CD4-positive, CD25-positive, alpha-beta regulatory T cell (primary cell): Measurements from ENCODE around the gene OSMR. TPM values are rescaled to one million over a fixed set of nuclear protein-coding genes. Genes with fewer than 3 reads are reported as not detected.
A peak's percentile ranks its signal among the peaks of the same experiment; 100 is the strongest.

ENCODE experiments used
- ATAC-seq, 2 donors: fragments of 150-1000 bp; cut with Tn5 transposase; one replicate each; pipeline ENCODE4 v1.10.0; 2021; ENCODE audit warnings: low read depth in 2 of 2, moderate number of reproducible peaks in 2 of 2, moderate library complexity in 1 of 2
- DNase-seq, 3 donors: peaks; one replicate each; pipeline versions ENCODE4 v3.0.0 to v3.0.0-alpha.2; 2012 to 2022; ENCODE audit warnings: mixed read lengths in 1 of 3
- H3K27ac ChIP-seq: one replicate; pipeline ENCODE4 v1.7.0; 2013; ENCODE audit warnings: mild to moderate bottlenecking, low read length; ENCODE audit not compliant: insufficient read depth, poor library complexity, severe bottlenecking
- H3K27me3 ChIP-seq: one replicate; pipeline ENCODE4 v1.7.0; 2013; ENCODE audit warnings: low read length; ENCODE audit not compliant: control insufficient read depth, insufficient read depth
- H3K36me3 ChIP-seq: one replicate; pipeline ENCODE4 v1.7.0; 2013; ENCODE audit warnings: mild to moderate bottlenecking, low read length, moderate library complexity; ENCODE audit not compliant: control insufficient read depth, insufficient read depth
- H3K4me1 ChIP-seq: 2 replicates; pipeline ENCODE4 v1.7.0; 2013; ENCODE audit warnings: mild to moderate bottlenecking, low read length; ENCODE audit not compliant: insufficient read depth, control insufficient read depth, poor library complexity, severe bottlenecking
- H3K4me3 ChIP-seq: one replicate; pipeline ENCODE4 v1.7.0; 2013; ENCODE audit warnings: low read depth, mild to moderate bottlenecking, low read length, moderate library complexity
- H3K9me3 ChIP-seq, 2 experiments: 1 replicate in 1 of 2; 2 replicates in 1 of 2; pipeline ENCODE4 v1.7.0; 2013; ENCODE audit warnings: low read length in 2 of 2, mild to moderate bottlenecking in 1 of 2, moderate library complexity in 1 of 2; ENCODE audit not compliant: control insufficient read depth in 2 of 2
- H3K27ac Mint-ChIP-seq, 3 donors: one replicate each; pipeline ENCODE4 v1.8.0; 2020 to 2022; ENCODE audit warnings: mild to moderate bottlenecking in 3 of 3, mixed read lengths in 3 of 3, moderate library complexity in 2 of 3
- H3K27me3 Mint-ChIP-seq: one replicate; pipeline ENCODE4 v1.8.0; 2022; ENCODE audit warnings: mild to moderate bottlenecking, mixed read lengths
- H3K36me3 Mint-ChIP-seq: one replicate; pipeline ENCODE4 v1.8.0; 2020; ENCODE audit warnings: mixed read lengths
- H3K4me1 Mint-ChIP-seq, 4 donors: one replicate each; pipeline ENCODE4 v1.8.0; 2020 to 2022; ENCODE audit warnings: mixed read lengths in 4 of 4, mild to moderate bottlenecking in 1 of 4
- H3K4me3 Mint-ChIP-seq, 4 donors: one replicate each; pipeline ENCODE4 v1.8.0; 2020 to 2022; ENCODE audit warnings: mild to moderate bottlenecking in 4 of 4, mixed read lengths in 4 of 4, moderate library complexity in 3 of 4
- H3K9me3 Mint-ChIP-seq, 7 donors: one replicate each; pipeline ENCODE4 v1.8.0; 2020 to 2022; ENCODE audit warnings: mixed read lengths in 7 of 7, mild to moderate bottlenecking in 3 of 7, moderate library complexity in 2 of 7
- polyA plus RNA-seq, 4 donors: library from polyadenylated mRNA; unstranded; fragments of 300-500 nt; fragmentation: Illumina TruSeq; gene quantifications; one replicate each; pipeline ENCODE4 v1.2.3, GENCODE V29; 2021
- total RNA-seq: library from RNA; stranded (reverse); gene quantifications from one replicate; pipeline ENCODE4 v1.2.3, GENCODE V29; 2022

OSMR gene
- total and polyA plus RNA-seq, 5 donors from 2014 or later = 0.31 TPM; not detected in 4

- ATAC-seq (no peak), DNase-seq (no peak)
- H3K4me1 Mint-ChIP-seq = no peaks in the 10 kb centered on the region
- Histone ChIP-seq H3K4me1 (no peaks in the 10 kb centered on the region), H3K27ac (no peak overlapping the region), H3K27me3 (peaks cover 2% of the 10 kb centered on the region), H3K36me3 (no peaks in the 10 kb centered on the region), H3K9me3 (no peaks in the 10 kb centered on the region), H3K4me3 (no peak overlapping the region)
- H3K27ac Mint-ChIP-seq = no peak overlapping the region
- H3K36me3 Mint-ChIP-seq = no peaks in the 10 kb centered on the region
- peaks cover 0 to 2% (median 0%) of the 10 kb centered on the region in 7 donors for H3K9me3 Mint-ChIP-seq
- peaks cover 27% of the 10 kb centered on the region for H3K27me3 Mint-ChIP-seq
- H3K4me3 Mint-ChIP-seq = no peak overlapping the region
Observed at GRCh38 chr5:38806775-38807258, 39.0 kb upstream of the OSMR start.

GRCh38 chr5:38807570-38808483, 38.0 kb upstream of the OSMR start:
- H3K4me3 ChIP-seq = no peak overlapping the region
- no peak for DNase-seq
- H3K4me3 Mint-ChIP-seq = no peak overlapping the region
- ATAC-seq = no peak
- H3K27me3 ChIP-seq = peaks cover 3% of the 10 kb centered on the region
- no peak overlapping the region for H3K27ac ChIP-seq
- peaks cover 0 to 3% (median 0%) of the 10 kb centered on the region in 7 donors for H3K9me3 Mint-ChIP-seq
- H3K4me1 ChIP-seq = no peaks in the 10 kb centered on the region
- H3K27me3 Mint-ChIP-seq = peaks cover 31% of the 10 kb centered on the region
- no peaks in the 10 kb centered on the region for H3K36me3 Mint-ChIP-seq
- no peaks in the 10 kb centered on the region for H3K4me1 Mint-ChIP-seq
- no peaks in the 10 kb centered on the region for H3K36me3 ChIP-seq
- no peaks in the 10 kb centered on the region for H3K9me3 ChIP-seq
- H3K27ac Mint-ChIP-seq = no peak overlapping the region

DNA sequence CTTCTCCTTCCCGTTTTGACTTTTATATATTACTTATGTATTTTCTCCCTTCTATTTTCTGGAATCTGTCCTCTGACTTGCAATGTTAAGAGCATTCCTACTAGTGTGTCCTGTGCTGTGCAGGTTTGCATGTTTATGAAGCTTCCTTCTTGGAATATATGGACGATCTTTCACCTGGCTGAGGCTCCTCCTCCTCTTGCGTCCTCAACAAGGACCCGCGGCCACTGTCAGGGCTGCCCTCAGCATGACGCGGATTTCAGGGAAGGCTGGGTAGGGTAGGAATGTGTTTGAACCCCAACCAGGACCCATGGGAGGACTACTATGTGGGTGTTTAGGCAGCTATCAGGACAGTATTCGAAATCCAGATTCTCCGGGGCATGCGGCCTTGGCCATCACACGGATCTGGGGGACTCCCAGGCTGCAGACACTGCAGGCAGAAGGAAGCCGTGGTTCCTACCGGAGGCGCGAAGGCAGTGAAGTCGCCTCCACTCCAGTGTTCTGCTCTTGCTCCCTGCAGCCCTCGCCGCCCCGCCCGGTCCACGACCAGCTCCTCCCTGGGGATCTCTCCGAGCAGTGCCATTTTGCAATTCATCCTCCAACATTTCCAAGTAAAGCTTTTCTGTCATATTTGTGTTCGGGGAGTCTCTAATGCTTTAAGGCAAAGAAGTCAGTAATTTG, 37.0 kb upstream of the OSMR start:
- Histone ChIP-seq H3K9me3 (no peaks in the 10 kb centered on the region), H3K4me3 (no peak overlapping the region), H3K27me3 (peaks cover 3% of the 10 kb centered on the region), H3K36me3 (no peaks in the 10 kb centered on the region), H3K27ac (no peak overlapping the region), H3K4me1 (no peaks in the 10 kb centered on the region)
- no peaks in the 10 kb centered on the region for H3K36me3 Mint-ChIP-seq
- peaks cover 0 to 3% (median 0%) of the 10 kb centered on the region in 7 donors for H3K9me3 Mint-ChIP-seq
- no peak overlapping the region for H3K27ac Mint-ChIP-seq
- H3K4me3 Mint-ChIP-seq = no peak overlapping the region
- ATAC-seq = no peak
- H3K4me1 Mint-ChIP-seq = no peaks in the 10 kb centered on the region
- DNase-seq = no peak
- peaks cover 23% of the 10 kb centered on the region for H3K27me3 Mint-ChIP-seq

- H3K4me3 Mint-ChIP-seq = no peak overlapping the region
- no peaks in the 10 kb centered on the region for H3K4me1 Mint-ChIP-seq
- peaks cover 28% of the 10 kb centered on the region for H3K27me3 Mint-ChIP-seq
- Histone ChIP-seq H3K4me1 (no peaks in the 10 kb centered on the region), H3K36me3 (no peaks in the 10 kb centered on the region), H3K9me3 (no peaks in the 10 kb centered on the region), H3K27ac (no peak overlapping the region), H3K4me3 (no peak overlapping the region), H3K27me3 (peaks cover 6% of the 10 kb centered on the region)
- DNase-seq (peak in 2 of 3 donors; percentile 9 to 60), ATAC-seq (no peak)
- peaks cover 0 to 3% (median 0%) of the 10 kb centered on the region in 7 donors for H3K9me3 Mint-ChIP-seq
- H3K27ac Mint-ChIP-seq = peak overlapping the region in 1 of 3 donors; percentile 70
- no peaks in the 10 kb centered on the region for H3K36me3 Mint-ChIP-seq
Observed at GRCh38 chr5:38809388-38810359, 36.1 kb upstream of the OSMR start.

DNA sequence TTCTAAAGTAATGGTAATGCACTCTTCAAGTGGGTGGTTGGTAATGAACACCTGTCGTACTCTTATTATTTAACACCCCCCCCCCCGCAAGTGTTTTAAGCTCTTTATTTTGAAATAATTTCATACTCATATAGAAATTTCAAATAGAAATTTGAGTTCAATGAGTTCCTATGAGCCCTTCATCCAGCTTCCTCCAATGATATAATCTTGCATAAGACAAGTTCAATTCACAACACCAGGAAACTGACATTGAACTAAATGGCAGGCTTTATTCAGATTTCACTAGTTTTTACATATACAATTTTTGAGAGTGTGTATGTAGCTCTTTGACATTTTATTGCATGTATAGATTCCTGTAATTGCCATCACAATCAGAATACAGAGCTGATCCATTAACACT, 30.9 kb upstream of the OSMR start:
- peaks cover 27% of the 10 kb centered on the region for H3K27me3 Mint-ChIP-seq
- no peaks in the 10 kb centered on the region for H3K36me3 Mint-ChIP-seq
- no peak overlapping the region for H3K27ac ChIP-seq
- H3K27ac Mint-ChIP-seq = no peak overlapping the region
- DNase-seq (no peak), ATAC-seq (no peak)
- H3K9me3 ChIP-seq = no peaks in the 10 kb centered on the region
- H3K9me3 Mint-ChIP-seq = peaks cover 0 to 3% (median 0%) of the 10 kb centered on the region in 7 donors
- no peaks in the 10 kb centered on the region for H3K4me1 ChIP-seq
- H3K36me3 ChIP-seq = no peaks in the 10 kb centered on the region
- no peak overlapping the region for H3K4me3 ChIP-seq
- peaks cover 6% of the 10 kb centered on the region for H3K27me3 ChIP-seq
- no peaks in the 10 kb centered on the region for H3K4me1 Mint-ChIP-seq
- no peak overlapping the region for H3K4me3 Mint-ChIP-seq

GRCh38 chr5:38816083-38817030, 29.5 kb upstream of the OSMR start:
- no peak for ATAC-seq

More at GRCh38 chr5:38816083-38817030, 29.5 kb upstream of the OSMR start:
- Histone ChIP-seq H3K9me3 (no peaks in the 10 kb centered on the region), H3K36me3 (no peaks in the 10 kb centered on the region), H3K27me3 (peaks cover 6% of the 10 kb centered on the region), H3K4me1 (no peaks in the 10 kb centered on the region), H3K27ac (no peak overlapping the region), H3K4me3 (no peak overlapping the region)
- peaks cover 0 to 3% (median 0%) of the 10 kb centered on the region in 7 donors for H3K9me3 Mint-ChIP-seq
- peaks cover 17% of the 10 kb centered on the region for H3K27me3 Mint-ChIP-seq
- H3K4me3 Mint-ChIP-seq = no peak overlapping the region
- no peak overlapping the region for H3K27ac Mint-ChIP-seq
- DNase-seq = no peak
- no peaks in the 10 kb centered on the region for H3K4me1 Mint-ChIP-seq
- H3K36me3 Mint-ChIP-seq = no peaks in the 10 kb centered on the region
